CD4-positive, alpha-beta T cell treated with Interleukin-15 for 4 hours (primary cell): ENCODE results near the gene UBAC1.
"Not testable (repeated sequence)": the region's sequence is repeated elsewhere in the genome, so short reads cannot be mapped to it uniquely, and the experiment has no call there.

Experiments
- DNase-seq: peaks from one replicate; pipeline ENCODE4 v3.0.0-alpha.2; 2020; ENCODE audit warnings: low spot score

Gene UBAC1

GRCh38 chr9:135920256-135920930 lies 40.8 kb downstream of the UBAC1 start:
- no peak for DNase-seq

GRCh38 chr9:135919318-135919890 lies 41.8 kb downstream of the UBAC1 start:
- no peak for DNase-seq

DNA sequence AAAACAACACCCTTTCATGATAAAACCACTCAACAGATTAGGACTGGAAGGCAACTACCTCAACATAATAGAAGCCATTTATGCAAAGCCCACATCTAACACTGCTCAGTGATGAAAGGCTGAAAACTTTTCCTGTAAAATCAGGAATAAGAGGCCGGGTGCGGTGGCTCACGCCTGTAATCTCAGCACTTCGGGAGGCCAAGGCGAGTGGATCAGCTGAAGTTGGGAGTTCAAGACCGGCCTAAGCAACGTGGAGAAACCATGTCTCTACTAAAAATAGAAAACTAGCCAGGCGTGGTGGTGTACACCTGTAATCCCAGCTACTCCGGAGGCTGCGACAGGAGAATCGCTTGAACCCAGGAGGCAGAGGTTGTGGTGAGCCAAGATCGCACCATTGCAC lies 44.9 kb downstream of the UBAC1 start:
- DNase-seq: not testable (repeated sequence)

DNA sequence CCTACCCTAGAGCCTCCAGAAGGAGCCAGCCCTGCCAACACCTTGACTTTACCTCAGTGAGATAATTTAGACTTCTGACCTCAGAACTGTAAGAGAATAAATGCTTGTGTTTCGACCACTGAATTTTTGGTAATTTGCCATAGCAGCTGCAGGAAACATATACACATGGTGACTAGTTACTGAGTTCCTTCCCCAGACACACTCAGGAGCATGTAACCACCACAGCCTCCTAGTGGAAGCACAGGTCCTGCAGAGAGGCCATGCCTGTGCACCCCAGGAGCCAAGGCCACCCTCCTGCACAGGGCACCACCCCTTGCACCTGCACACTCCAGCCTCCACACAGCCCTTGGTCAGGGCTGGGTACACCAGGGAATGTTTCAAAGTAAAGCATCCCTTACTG lies 46.3 kb downstream of the UBAC1 start:
- DNase-seq: no peak

DNA sequence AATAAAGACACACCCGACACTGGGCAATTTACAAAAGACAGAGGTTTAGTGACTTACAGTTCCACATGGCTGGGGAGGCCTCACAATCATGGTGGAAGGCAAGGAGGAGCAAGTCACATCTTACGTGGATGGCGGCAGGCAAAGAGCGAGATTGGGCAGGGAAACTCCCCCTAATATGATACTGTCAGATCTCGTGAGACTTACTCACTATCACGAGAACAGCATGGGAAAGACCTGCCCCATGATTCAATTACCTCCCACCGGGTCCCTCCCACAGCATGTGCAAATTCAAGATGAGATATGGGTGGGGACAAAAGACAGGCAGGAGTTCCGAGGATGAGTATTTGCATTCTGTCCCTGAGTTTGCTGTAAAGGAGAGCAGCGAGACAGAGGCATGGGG lies 49.9 kb downstream of the UBAC1 start:
- not testable (repeated sequence) for DNase-seq

DNA sequence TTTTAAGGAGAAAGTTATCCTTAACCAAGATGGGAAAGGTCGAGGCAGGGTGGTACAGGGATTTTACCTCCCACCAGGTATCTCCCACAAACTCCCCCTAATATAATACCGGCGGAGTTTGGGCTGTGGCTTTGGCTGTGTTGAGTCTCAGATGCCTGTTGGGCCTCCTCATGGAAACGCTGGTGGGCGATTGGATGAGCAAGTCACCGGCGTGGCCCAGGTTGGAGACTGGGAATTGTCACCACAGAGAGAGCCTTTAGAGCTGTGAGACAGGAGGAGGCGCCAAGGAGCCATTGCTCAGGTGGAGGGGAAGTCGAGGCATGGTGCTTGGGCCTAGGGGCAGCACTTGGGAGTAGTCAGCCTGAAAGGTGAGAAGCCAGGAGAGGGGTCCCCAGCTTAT lies 50.4 kb downstream of the UBAC1 start:
- DNase-seq: no peak

DNA sequence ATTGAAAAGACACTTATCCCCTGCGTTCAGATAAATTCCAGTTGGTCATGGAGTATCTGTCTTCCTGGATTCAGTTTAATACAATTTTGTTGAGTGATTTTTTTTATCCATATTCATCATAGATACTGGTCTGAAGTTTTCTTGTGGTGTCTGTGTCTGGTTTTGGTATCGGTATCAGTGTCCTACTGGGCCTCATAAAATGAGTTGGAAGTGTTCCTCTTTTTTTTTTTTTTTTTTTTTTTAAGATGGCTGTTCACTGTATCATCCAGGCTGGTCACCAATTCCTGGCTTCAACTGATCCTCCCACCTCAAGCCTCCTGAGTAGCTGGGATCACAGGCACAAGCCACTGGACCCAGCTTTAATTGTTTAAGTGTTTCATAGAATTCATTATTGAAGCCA lies 51.0 kb downstream of the UBAC1 start:
- DNase-seq: no peak

GRCh38 chr9:135909371-135909770 lies 51.8 kb downstream of the UBAC1 start:
- no peak for DNase-seq

DNA sequence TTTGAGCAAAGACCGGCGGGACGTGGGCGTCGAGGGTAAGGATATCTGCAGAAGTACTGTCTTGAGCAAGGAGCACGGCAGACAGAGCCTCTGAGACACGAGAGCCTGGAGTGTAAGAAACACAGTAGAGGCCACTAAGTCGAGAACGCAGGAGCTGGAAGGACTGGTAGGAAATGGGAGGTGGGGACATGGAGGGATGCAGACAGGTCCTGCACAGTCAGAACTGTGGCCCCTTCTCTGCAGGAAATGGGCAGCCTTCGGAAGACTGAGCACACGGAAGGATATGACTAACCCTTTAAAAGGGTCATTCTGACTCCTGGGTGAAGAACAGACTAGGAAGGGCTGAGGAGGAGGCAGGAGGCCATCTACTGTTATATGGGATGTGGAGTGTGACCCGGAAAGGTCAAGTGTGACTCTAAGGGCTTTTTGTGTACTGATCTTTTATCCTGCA lies 52.4 kb downstream of the UBAC1 start:
- DNase-seq: no peak

- DNase-seq: no peak
Observed at GRCh38 chr9:135908093-135908753, 53.0 kb downstream of the UBAC1 start.

DNA sequence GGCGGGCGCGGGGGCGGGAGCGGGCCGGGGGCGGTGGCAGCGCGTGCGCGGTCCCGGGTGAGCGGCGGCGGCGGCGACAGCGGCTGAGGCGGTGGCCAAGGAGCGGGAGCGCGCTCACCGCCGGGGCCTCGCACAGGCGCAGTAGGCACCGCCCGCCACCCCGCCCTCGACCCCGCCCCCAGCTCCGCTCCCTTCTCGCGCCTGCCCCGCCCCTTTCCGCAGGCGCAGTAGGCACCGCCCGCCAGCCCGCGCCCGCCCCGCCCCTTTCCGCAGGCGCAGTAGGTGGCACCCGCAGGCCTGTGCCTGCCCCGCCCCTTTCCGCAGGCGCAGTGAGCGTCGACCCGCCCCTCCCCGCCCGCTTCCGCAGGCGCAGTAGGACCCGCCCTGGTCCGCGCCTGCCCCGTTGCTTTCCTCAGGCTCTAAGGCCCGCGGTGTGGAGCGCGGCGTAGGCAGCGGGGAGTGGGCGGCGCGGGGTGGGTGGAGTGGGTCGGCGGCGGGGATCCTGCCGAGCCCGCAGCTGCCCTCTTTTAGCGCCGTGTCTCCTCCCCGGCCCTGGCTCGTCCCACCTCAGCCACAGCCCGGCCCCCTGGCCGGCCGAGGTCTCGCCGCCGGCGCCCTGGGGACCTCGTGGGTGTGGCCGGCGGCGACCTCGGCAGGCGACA lies 53.6 kb downstream of the UBAC1 start, which contains the start of gene CAMSAP1:
TSS of gene CAMSAP1 (minus strand) at position 116 of the 662 bp plus-strand sequence. CDS start 387 bp downstream, outside the sequence.
- DNase-seq: peak; percentile 94

GRCh38 chr9:135907006-135907430 lies 54.2 kb downstream of the UBAC1 start:
- DNase-seq: no peak

GRCh38 chr9:135906291-135907005 lies 54.7 kb downstream of the UBAC1 start:
- DNase-seq: no peak

- peak; percentile 65 for DNase-seq
Observed at GRCh38 chr9:135905380-135906258, 55.6 kb downstream of the UBAC1 start.

GRCh38 chr9:135903786-135904520 lies 57.2 kb downstream of the UBAC1 start:
- DNase-seq: no peak

DNA sequence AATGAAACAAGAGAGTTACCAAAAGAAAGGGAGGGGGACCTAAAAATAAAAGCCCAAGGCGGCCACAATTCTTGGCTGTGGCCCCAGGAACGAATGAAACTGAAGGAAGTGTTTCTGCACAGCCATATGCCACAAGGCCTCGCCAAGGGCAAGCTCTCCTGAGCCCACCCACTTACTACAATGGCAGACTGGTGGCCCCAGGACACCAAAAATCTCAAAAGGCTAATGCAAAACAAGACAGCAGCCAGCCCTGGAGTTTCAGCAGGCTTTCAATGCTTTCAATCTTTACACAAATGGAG lies 57.9 kb downstream of the UBAC1 start:
- no peak for DNase-seq

GRCh38 chr9:135902655-135903357 lies 58.4 kb downstream of the UBAC1 start:
- no peak for DNase-seq

- no peak for DNase-seq
Observed at GRCh38 chr9:135901826-135902225, 59.3 kb downstream of the UBAC1 start.

DNA sequence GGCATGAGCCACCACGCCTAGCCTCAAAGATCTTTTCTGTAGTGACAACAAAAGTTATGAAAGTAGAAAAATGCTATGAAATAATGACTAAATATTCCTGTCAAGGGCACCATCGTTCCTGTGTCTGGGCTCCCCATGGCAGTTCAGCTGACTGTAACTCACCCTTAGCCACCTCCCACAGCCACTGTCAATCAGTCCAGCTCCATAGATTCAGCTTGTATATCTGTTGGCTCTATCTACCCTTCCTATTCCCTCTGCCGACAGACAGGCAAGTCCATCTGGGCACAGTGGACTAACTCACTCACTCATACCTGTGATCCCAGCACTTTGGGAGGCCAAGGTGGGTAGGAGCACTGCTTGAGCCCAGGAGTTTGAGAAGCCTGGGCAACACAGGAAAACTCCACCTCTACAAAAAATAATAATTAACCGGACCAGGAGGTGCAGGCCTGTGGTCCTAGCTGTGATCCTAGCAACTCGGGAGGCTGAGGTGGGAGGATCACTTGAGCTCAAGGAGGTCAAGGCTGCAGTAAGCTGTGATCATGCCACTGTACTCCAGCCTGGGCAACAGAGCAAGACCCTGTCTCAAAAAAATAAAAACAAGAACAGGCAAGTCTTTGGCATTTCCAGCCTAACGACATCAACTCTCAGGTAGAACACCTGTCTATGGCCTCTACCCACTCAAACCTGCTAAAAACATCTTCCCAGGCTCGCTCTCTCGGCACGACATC lies 60.0 kb downstream of the UBAC1 start:
- no peak for DNase-seq
